CD14-positive monocyte (primary cell): ENCODE measurements around the gene MVB12B. TPM values are rescaled to one million over a fixed set of nuclear protein-coding genes. Genes with fewer than 3 reads are reported as not detected.

Experiments
- DNase-seq, 3 donors: peaks; one replicate each; pipeline ENCODE4 v3.0.0-alpha.2; 2011 to 2022
- H2AFZ ChIP-seq: 2 replicates; pipeline ENCODE4 v1.6.0; 2012; ENCODE audit warnings: mild to moderate bottlenecking, low read depth, low read length, inconsistent platforms; ENCODE audit not compliant: insufficient read depth, poor library complexity, severe bottlenecking
- H3K27ac ChIP-seq, 2 donors: 1 replicate in 1 of 2; 2 replicates in 1 of 2; pipeline ENCODE4 v1.5.1; 2012 to 2013; ENCODE audit warnings: low read length in 2 of 2, control low read depth in 1 of 2, inconsistent platforms in 1 of 2, low read depth in 1 of 2, mild to moderate bottlenecking in 1 of 2
- H3K27me3 ChIP-seq, 2 donors: one replicate each; pipeline versions ENCODE4 v1.6.0 to v1.6.1; 2011 to 2013; ENCODE audit warnings: low read length in 2 of 2; ENCODE audit not compliant: control insufficient read depth in 2 of 2, insufficient read depth in 2 of 2
- H3K36me3 ChIP-seq, 2 donors: replicated peaks in 1 of 2; 1 replicate in 1 of 2; 2 replicates in 1 of 2; pipeline versions ENCODE4 v1.5.1 to v1.6.1; 2012 to 2013; ENCODE audit warnings: low read length in 2 of 2, control low read depth in 1 of 2, inconsistent platforms in 1 of 2, mild to moderate bottlenecking in 1 of 2; ENCODE audit not compliant: insufficient read depth in 2 of 2, control insufficient read depth in 1 of 2
- H3K4me1 ChIP-seq, 2 donors: 1 replicate in 1 of 2; 2 replicates in 1 of 2; pipeline versions ENCODE4 v1.5.1 to v1.6.1; 2012 to 2013; ENCODE audit warnings: low read length in 2 of 2, control low read depth in 1 of 2, inconsistent platforms in 1 of 2, mild to moderate bottlenecking in 1 of 2, moderate library complexity in 1 of 2; ENCODE audit not compliant: insufficient read depth in 2 of 2, control insufficient read depth in 1 of 2
- H3K4me2 ChIP-seq: replicated peaks from 2 replicates; pipeline ENCODE3; 2012; ENCODE audit warnings: low read length, moderate library complexity, mild to moderate bottlenecking; ENCODE audit not compliant: poor library complexity, severe bottlenecking; ENCODE audit errors: extremely low read depth
- H3K4me3 ChIP-seq, 3 experiments: fragments of 200-600 bp in 1 of 3; sonication (generic) in 1 of 3; replicated peaks in 1 of 3; 1 replicate in 2 of 3; 2 replicates in 1 of 3; pipeline ENCODE4 v1.5.1; 2011 to 2013; ENCODE audit warnings: low read length in 3 of 3, mild to moderate bottlenecking in 3 of 3, control low read depth in 2 of 3, low read depth in 2 of 3, inconsistent platforms in 1 of 3, moderate library complexity in 1 of 3
- H3K79me2 ChIP-seq: 2 replicates; pipeline ENCODE4 v1.6.0; 2012; ENCODE audit warnings: mild to moderate bottlenecking, control low read depth, inconsistent platforms, low read length, moderate library complexity; ENCODE audit not compliant: insufficient read depth
- H3K9ac ChIP-seq: 2 replicates; pipeline ENCODE4 v1.6.0; 2017; ENCODE audit warnings: low read length, mild to moderate bottlenecking; ENCODE audit not compliant: insufficient read depth, poor library complexity, severe bottlenecking
- H3K9me3 ChIP-seq, 2 donors: replicated peaks in 1 of 2; 1 replicate in 1 of 2; 2 replicates in 1 of 2; pipeline versions ENCODE4 v1.5.1 to v1.6.1; 2012 to 2013; ENCODE audit warnings: low read length in 2 of 2, control low read depth in 1 of 2; ENCODE audit not compliant: control insufficient read depth in 1 of 2, insufficient read depth in 1 of 2
- H4K20me1 ChIP-seq: 2 replicates; pipeline ENCODE4 v1.6.0; 2012; ENCODE audit warnings: mild to moderate bottlenecking, low read length, control low read depth, moderate library complexity; ENCODE audit not compliant: insufficient read depth
- H3K27ac Mint-ChIP-seq, 7 donors: one replicate each; pipeline ENCODE4 v1.8.0; 2020; ENCODE audit warnings: mild to moderate bottlenecking in 7 of 7, mixed read lengths in 7 of 7, moderate library complexity in 6 of 7, inconsistent platforms in 2 of 7
- H3K27me3 Mint-ChIP-seq, 3 donors: one replicate each; pipeline ENCODE4 v1.8.0; 2021 to 2022; ENCODE audit warnings: low read depth in 3 of 3, mild to moderate bottlenecking in 3 of 3, mixed read lengths in 3 of 3, moderate library complexity in 3 of 3, inconsistent platforms in 1 of 3
- H3K36me3 Mint-ChIP-seq, 2 donors: one replicate each; pipeline ENCODE4 v1.8.0; 2020; ENCODE audit warnings: mixed read lengths in 2 of 2, inconsistent platforms in 1 of 2, mild to moderate bottlenecking in 1 of 2
- H3K4me1 Mint-ChIP-seq: one replicate; pipeline ENCODE4 v1.8.0; 2020; ENCODE audit warnings: mild to moderate bottlenecking, mixed read lengths
- H3K4me3 Mint-ChIP-seq, 2 donors: one replicate each; pipeline ENCODE4 v1.8.0; 2020; ENCODE audit warnings: mild to moderate bottlenecking in 2 of 2, mixed read lengths in 2 of 2, moderate library complexity in 1 of 2
- H3K9me3 Mint-ChIP-seq, 7 donors: one replicate each; pipeline ENCODE4 v1.8.0; 2020 to 2022; ENCODE audit warnings: mixed read lengths in 7 of 7, mild to moderate bottlenecking in 6 of 7, moderate library complexity in 6 of 7, inconsistent platforms in 2 of 7
- WGBS: methylation state at CpG from one replicate; pipeline ENCODE4 v1.1.5; 2013; ENCODE audit warnings: missing lambda C conversion rate; ENCODE audit not compliant: insufficient coverage; 5-methylcytosine and 5-hydroxymethylcytosine counted together
- intact Hi-C, 2 donors: fragments of 100-400 bp; cut with micrococcal nuclease; formaldehyde crosslinking; loops; one replicate each; pipeline versions ENCODE4 v1.15.0 to v1.15.1; 2023
- polyA plus RNA-seq, 3 donors: library from polyadenylated mRNA; depleted of rRNA in 1 of 3; unstranded in 2 of 3; stranded (reverse) in 1 of 3; fragments of 300-500 nt in 2 of 3; fragments of >200 nt in 1 of 3; fragmentation: Illumina TruSeq in 2 of 3; gene quantifications; 1 replicate in 2 of 3; 2 replicates in 1 of 3; pipeline ENCODE4 v1.2.3, GENCODE V29; 2012 to 2021
- TF ChIP-seq, protein P1 (sequence below): fragments of 200-600 bp; IDR thresholded peaks from one replicate; pipeline ENCODE4 v1.8.0; 2022; ENCODE audit warnings: antibody characterized with exemption, mild to moderate bottlenecking

Gene MVB12B
- polyA plus RNA-seq, 3 donors: 2.8 to 8.1 (median 3.5) TPM

DNA sequence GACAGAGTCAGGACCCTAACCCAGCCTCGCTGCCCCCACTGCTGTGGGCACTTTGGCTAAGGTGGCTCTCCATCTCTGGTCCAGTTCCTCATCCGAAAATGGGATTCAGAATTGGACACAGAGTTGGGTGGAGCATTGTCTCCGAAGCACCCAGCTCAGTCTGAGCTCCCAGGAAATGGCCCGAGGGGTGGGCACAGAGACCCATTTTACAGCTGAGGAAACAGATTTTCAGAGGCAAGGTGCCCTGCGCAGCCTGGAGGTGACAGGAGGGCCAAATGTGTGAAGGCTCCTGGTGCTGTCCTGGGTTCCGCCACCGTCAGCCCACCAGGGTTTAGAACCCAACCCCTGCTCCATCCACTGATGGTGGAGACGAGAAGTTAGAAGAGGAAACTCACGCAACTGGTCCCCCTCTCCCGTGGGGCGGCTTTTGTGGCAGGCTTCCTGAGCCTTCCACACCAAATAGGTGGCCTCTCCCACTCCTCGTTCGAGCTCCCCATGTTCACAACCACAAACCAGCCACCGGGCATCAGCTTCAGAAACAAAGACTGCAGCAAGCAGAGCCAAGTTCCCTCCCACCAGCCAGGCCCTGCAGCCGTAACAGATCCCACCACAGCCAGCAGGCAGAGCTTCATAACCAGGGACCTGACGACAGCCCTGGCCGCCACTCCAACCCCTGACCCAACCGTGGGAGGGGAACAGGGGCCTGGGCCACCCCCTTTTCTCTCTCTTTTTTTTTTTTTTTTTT, 196.2 kb downstream of the MVB12B start:
- H3K4me2 ChIP-seq: no peak overlapping the region
- H3K9ac ChIP-seq: no peak overlapping the region
- intact Hi-C loops: no loop called here
- Mint-ChIP-seq H3K9me3 (peaks cover 0 to 2% (median 0%) of the 10 kb centered on the region in 7 donors), H3K4me3 (peak overlapping the region; percentile 32 to 53), H3K27ac (peak overlapping the region; percentile 81 to 94 (median 88)), H3K27me3 (peaks cover 0 to 1% (median 0%) of the 10 kb centered on the region in 3 donors), H3K4me1 (peaks cover 57% of the 10 kb centered on the region), H3K36me3 (no peaks in the 10 kb centered on the region)
- H3K27ac ChIP-seq: peak overlapping the region; percentile 29 to 81
- H3K4me1 ChIP-seq: peaks cover 55% of the 10 kb centered on the region in 2 donors
- no peak for DNase-seq
- TF ChIP-seq, protein P1, sequence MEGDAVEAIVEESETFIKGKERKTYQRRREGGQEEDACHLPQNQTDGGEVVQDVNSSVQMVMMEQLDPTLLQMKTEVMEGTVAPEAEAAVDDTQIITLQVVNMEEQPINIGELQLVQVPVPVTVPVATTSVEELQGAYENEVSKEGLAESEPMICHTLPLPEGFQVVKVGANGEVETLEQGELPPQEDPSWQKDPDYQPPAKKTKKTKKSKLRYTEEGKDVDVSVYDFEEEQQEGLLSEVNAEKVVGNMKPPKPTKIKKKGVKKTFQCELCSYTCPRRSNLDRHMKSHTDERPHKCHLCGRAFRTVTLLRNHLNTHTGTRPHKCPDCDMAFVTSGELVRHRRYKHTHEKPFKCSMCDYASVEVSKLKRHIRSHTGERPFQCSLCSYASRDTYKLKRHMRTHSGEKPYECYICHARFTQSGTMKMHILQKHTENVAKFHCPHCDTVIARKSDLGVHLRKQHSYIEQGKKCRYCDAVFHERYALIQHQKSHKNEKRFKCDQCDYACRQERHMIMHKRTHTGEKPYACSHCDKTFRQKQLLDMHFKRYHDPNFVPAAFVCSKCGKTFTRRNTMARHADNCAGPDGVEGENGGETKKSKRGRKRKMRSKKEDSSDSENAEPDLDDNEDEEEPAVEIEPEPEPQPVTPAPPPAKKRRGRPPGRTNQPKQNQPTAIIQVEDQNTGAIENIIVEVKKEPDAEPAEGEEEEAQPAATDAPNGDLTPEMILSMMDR: no peak
- H3K79me2 ChIP-seq: no peaks in the 10 kb centered on the region
- no peaks in the 10 kb centered on the region for H3K36me3 ChIP-seq
- 35% methylated on average over 10 of the region's 18 CpGs for WGBS
- H2AFZ ChIP-seq: peak overlapping the region; percentile 54
- no peaks in the 10 kb centered on the region for H3K27me3 ChIP-seq
- peak overlapping the region in 1 of 3 experiments; percentile 68 for H3K4me3 ChIP-seq
- no peaks in the 10 kb centered on the region for H3K9me3 ChIP-seq
- no peaks in the 10 kb centered on the region for H4K20me1 ChIP-seq

DNA sequence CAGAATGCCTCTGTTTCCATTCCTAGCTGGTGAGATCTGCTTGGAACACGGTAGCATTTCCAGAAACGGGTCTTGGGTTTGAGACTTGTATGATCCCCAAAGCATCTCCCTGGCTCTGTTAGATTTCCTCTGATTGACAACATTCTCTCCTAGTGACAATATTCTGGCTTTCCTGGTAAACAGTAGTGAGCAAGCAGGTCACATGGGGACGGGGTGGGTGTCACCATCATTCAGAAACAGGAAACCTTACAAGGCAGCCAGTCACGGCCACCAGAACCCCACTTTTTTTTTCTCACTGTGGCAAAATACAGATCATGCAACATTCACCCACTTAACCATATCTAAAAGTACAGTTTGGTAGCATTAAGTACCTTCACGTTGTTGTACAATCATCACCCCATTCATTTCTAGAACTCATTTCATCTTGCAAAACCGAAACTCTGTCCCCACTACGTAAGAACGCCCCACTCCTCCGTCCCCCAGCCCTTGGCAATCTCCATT, 197.0 kb downstream of the MVB12B start:
- H3K36me3 Mint-ChIP-seq: no peaks in the 10 kb centered on the region
- H3K4me3 Mint-ChIP-seq: peak overlapping the region; percentile 77 to 94

More for the DNA sequence above, 197.0 kb downstream of the MVB12B start:
- H4K20me1 ChIP-seq: no peaks in the 10 kb centered on the region
- intact Hi-C loops: no loop called here
- H3K27me3 ChIP-seq: no peaks in the 10 kb centered on the region
- H3K4me1 ChIP-seq: peaks cover 55 to 57% of the 10 kb centered on the region in 2 donors
- TF ChIP-seq, protein P1: no peak
- peak; percentile 76 to 84 (median 83) for DNase-seq
- H3K4me3 ChIP-seq: peak overlapping the region; percentile 28 to 68 (median 30)
- H3K36me3 ChIP-seq: no peaks in the 10 kb centered on the region
- H2AFZ ChIP-seq: no peak overlapping the region
- H3K9me3 ChIP-seq: no peaks in the 10 kb centered on the region
- H3K4me2 ChIP-seq: peak overlapping the region; percentile 67
- H3K9me3 Mint-ChIP-seq: peaks cover 0 to 2% (median 0%) of the 10 kb centered on the region in 7 donors
- H3K9ac ChIP-seq: no peak overlapping the region
- H3K27ac ChIP-seq: peak overlapping the region; percentile 65 to 81
- whole genome bisulfite sequencing: 0% methylated on average over 2 of the region's 9 CpGs
- peaks cover 0 to 1% (median 0%) of the 10 kb centered on the region in 3 donors for H3K27me3 Mint-ChIP-seq
- H3K27ac Mint-ChIP-seq: peak overlapping the region; percentile 86 to 96 (median 91)
- H3K79me2 ChIP-seq: no peaks in the 10 kb centered on the region
- H3K4me1 Mint-ChIP-seq: peaks cover 57% of the 10 kb centered on the region
